G401.6 (cell line): ENCODE data around the gene TNFRSF14.
"Not testable (repeated sequence)": the region's sequence is repeated elsewhere in the genome, so short reads cannot be mapped to it uniquely, and the experiment has no call there.

Experiments used
- FAIRE-seq: peaks from 2 replicates; lab custom pipeline; 2012; peaks lifted over from hg19 to GRCh38; lab: Jason Lieb, UNC

Gene TNFRSF14

GRCh38 chr1:2539312-2539907, 16.8 kb upstream of the TNFRSF14 start:
- FAIRE-seq, result no peak

- no peak for FAIRE-seq
These were observed 15.2 kb upstream of the TNFRSF14 start for GRCh38 chr1:2540816-2541492.

DNA sequence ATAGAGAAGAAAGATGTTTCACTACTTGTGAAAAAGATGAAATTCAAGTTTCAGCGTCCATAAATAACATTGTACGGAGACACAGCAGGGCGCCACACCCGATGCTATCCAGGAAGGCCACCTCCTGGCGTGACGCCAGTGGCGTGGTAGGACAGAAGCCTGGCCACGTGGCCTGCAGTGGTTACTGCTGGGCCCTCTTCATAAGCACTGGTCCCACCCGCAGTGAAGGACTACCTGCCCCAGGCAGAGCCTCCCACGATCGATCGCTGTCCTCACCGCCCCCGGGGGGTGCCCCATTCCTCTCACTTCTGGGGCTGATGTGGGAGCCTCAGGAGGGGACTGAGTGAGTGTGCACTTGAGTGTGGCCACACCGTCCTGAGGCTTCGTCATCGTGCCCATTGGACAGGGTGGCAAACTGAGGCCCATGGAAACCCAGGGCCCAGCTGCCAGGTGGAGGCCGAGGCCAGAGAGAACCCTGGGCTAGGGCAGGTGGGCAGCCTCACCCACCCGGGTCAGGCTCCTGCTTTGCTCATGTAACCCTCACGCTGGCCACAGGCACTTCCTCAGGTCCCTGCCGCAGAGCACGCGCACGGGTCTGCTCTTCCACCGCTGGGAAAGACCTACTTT, 14.4 kb upstream of the TNFRSF14 start:
- FAIRE-seq, result no peak

DNA sequence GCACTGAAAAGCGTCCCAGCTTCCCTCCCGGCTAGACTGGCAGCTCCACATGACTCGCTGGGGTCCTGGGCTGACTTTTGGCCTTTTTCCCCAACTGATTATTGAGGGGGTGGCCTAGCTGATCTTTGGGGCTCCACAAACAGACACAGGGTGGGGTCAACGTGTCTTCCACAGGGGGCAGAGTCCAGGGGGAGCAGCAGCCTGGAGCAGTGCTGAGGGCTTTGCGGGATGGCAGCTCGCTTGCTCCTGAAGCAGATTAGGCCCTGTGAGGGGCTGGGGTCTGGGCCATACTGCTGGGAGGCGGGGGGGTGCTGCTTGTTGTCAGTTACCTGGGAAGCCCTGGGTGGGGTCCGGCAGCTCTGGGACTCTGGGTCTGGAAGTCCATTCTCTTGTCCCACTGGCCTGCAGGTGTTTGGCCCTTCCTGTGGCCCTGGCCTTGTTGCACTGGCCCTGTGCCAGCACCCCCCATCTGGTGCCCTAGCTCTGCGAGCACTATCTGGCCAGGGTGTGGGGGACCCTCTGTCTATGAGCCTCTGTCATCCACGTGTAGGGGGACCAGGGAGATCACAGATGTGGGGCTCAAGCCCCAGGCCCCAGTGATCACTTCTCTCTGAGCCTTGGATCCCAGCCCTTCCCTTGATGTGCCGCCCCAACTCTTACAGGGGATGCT, 13.8 kb upstream of the TNFRSF14 start:
- no peak for FAIRE-seq

DNA sequence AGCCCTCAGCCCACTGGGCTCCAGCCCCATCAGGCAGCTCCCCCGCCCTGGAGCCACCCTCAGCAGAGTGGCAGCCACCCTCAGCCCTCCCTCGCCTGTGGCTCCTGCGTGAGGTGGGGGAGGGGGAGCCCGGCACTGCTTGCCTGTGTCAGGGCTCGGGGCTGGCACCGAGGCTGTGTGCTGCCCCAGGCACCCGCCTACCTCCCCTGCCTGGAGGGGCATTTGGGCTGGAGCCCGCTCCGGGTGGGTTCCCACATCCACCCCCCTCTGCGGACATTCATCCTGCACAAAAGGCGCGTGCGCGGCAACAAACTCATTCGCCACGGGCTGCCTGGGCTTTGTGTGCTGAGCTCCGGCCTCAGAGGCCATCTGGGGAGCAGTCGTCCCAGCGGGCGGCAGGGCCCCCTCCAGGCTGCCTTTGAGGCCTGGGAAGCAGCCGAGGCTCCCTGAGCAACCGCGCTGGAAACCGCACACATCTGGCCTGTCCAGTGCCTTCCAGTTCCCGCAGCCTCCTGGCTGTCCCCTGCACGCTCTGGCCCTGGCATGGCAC, 12.6 kb upstream of the TNFRSF14 start:
- FAIRE-seq, result no peak

- no peak for FAIRE-seq
These were observed 11.9 kb upstream of the TNFRSF14 start for GRCh38 chr1:2544093-2544874.

DNA sequence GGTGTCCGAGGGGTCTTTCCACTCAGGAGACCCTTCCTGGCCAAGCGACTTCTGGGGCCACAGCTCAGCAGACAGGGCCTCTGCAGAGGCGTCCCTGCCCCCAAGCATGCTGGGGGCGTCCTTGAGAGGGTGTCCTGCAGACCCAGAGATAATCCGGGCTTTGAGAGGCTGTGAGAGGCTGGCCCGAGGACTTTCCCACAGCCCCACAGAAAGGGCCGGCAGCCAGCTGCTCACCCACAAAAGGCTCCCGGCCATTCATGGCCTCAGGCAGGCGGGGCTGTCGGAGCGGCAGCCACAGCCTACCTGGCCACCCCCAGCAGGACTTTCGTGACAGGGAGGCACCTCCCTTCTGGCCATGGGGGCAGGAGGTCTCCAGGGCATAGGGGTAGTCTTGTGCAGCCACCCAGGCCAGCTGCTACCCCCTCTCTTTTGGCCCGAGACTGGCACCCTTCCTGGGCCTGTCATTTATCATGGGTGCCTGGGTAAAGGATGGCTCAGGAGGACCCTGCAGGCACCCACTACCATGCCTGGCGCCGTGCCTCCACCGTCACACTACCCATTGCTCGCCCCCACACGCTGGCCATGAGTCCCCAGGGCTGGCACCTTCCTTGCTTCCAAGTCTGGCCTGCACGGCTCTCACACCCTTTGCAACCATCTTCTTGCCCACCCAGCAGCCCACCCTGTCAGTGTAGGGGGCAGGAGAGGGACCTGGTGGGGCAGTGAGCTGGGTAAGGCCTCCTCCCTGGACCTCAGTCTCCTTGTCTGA, 11.1 kb upstream of the TNFRSF14 start:
- FAIRE-seq, result no peak

- FAIRE-seq, result no peak
These were observed 10.2 kb upstream of the TNFRSF14 start for GRCh38 chr1:2545754-2546514.

DNA sequence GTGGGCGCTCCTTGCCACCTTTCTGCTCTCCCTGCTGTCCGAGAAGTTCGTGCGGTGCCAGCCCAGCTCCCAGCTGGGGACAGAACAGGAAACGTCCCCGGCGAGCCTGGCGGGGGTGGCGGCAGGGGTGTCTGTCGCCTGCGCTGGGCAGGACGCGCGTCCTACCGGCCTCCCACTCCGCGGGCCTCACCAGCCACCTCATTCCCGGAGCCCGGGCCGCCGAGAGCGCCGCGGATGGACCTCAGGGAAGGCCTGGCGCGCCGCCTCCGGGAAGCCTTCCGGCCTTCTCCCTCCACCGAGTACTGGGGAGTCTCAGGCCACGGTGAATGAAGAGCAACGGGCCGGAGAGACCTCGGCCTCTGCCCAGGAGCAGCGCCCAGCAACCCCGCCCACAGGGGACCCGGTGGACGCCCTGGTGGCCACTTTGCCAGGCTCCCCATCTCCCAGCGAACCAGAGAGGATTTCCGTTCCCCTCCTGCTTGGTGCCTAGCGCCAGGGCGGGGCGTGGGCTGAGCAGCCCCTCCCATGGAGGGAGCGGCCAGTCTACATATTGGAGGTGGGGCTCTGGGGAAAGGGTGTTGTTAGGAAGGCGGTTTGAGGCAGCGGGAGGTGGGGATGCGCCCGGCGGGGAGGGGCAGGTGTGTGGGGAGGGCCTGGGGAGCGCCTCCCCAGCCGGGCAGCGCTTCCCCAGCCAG, 9.5 kb upstream of the TNFRSF14 start:
- peak; percentile 79 for FAIRE-seq

DNA sequence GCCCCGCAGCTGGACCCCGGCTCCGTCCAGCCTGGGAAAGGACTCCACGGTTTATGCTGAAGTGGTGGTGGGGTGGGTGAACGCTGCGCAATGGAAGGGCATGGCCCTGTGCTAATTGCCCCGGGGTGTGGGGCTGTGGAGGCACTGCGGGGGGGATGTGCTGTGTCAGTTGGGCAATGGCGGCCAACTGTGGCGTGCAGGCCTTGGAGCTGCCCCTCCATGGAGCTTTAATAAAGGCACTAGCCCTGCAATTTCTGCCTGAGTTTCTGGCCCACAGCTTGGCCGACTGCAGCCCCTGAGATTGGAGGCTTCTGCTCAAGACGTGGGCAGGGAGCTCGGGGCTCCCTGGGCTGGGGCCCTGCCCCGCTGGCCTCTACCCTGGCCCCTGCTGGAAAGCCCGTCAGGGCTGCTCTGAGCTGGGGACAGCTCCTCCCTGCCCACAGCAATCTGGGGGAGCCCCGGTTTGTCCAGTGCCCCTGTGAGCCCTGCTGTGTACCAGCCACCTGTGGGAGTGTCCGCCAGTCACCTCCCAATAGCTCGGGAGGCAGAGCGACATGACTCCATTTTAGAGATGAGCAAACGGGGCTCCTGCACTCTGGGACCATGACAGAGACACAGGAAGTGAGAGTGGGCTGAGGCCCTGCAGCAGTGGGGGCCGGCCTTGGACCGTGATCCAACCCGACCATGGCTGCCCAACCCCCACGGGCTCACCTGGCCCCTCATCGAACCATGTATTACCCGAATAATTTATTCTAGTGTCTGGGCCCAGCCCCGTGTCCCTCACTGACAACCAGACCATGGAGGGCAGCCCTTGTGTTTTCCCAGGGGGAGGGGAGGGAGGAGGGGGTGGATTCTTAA, 8.7 kb upstream of the TNFRSF14 start:
- no peak for FAIRE-seq

DNA sequence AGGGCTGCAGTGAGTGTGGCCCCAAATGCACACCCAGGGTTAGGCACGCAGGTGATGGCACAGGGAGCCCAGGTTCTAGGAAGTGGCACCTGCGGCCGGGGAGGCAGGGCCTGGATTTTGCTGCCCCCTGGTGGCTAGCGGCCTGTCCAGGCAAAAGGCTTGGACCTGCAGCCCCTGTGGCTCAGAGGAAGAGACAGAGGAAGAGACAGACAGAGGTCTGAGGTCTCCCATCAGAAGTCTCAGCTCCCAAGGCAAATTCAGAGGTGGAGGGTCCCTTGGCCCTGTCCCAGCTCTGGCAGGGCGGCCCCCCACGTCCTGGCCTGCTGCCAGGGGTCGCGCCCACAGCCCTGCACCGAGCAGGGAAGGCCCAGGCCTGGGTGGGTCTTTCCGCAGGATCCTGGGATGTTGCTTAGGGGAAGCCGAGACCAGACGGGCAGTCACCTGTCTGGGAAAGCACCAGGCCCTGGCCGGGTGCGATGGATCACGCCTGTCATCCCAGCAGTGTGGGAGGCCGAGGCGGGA, 8.0 kb upstream of the TNFRSF14 start:
- FAIRE-seq, result no peak

DNA sequence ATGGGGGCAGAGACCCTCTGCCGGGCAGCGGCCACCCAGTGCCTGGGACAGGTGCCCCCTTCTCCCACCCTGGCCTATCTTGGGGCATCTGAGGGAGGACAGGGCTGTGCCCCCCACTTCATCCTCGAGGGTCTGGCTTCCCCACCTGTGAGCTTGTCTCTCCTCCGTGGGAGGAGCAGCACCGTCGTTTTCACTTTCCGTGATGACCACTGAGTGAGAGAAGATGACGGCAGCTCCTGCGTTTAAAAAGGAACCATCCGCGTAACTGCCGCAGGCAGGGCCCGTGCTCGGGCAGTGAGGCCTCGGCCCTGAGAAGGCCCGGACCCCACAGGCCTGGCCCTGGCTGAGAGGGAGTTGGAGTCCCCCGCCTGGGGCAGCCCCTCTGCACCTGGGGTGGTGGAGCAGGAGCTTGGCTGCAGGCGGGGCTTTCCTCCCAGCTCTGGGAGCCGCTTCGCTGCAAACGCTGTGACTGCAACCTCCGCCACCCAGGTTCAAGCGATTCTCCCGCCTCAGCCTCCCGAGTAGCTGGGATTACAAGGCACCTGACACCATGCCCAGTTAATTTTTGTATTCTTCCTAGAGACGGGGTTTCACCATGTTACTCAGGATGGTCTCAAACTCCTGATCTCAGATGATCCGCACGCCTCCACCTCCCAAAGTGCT, 6.7 kb upstream of the TNFRSF14 start:
- FAIRE-seq, result not testable (repeated sequence)

GRCh38 chr1:2550309-2550861, 5.8 kb upstream of the TNFRSF14 start:
- FAIRE-seq, result not testable (repeated sequence)

DNA sequence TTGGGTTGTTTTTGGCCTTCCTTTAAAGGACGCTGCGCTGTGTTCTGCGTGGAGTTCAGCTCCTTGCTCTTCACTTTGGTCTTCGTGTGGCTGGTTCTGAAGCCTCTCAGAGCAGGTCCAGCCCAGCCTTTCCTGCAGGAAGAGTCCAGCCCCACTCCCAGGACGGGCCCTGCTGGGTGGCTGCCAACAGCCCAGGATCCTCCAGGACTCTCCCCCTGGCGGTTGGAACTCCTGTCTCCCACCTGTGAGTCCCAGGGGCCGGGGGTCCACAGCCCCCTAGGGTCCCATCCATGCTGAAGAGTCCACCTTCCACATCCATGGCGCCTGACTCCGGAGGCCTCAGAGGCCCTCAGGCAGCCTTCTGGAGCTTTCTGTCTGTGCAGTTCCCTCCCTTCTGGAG, 4.6 kb upstream of the TNFRSF14 start:
- FAIRE-seq, result not testable (repeated sequence)

- no peak for FAIRE-seq
These were observed 4.0 kb upstream of the TNFRSF14 start for GRCh38 chr1:2552189-2552588.

DNA sequence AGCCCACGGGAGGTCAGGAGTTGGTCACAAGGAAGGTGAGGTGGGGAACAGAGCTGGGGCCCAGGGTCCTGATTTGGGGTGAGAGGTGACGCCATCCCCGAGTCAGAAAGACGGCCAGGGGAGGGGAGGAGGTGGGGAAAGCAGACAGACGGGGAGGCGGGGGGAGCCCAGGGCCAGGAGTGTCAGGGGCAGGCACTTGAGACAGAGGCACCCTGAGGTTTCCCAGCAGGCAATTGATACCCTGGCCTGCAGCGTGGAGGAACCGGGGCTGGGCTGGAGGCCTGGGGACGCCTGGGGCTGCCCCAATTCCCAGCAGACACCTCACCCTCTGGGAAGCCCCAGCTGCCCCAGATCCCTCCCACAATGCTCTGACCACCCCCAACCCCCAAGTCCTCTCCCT, 3.1 kb upstream of the TNFRSF14 start:
- not testable (repeated sequence) for FAIRE-seq

GRCh38 chr1:2553871-2554620, 2.1 kb upstream of the TNFRSF14 start:
- FAIRE-seq, result no peak
